OCI-LY7 (cell line): Measurements from ENCODE around the gene POFUT1. TPM values are rescaled to one million over a fixed set of nuclear protein-coding genes. Genes with fewer than 3 reads are reported as not detected.

Experiments
- BruUV-seq: library from RNA; stranded (reverse); fragments of 400-500 nt; replicated peaks from 2 replicates; lab custom pipeline; 2021; lab: Mats Ljungman, UMichigan
- CTCF ChIA-PET: fragments of 300-600 bp; sonication (Branson Sonifier 250); formaldehyde crosslinking; loops from one replicate; lab custom pipeline; 2022; ENCODE audit warnings: antibody characterized with exemption; ENCODE audit not compliant: unreplicated experiment; lab: Charles Lee
- POLR2A ChIA-PET: fragments of 300-600 bp; sonication (Branson Sonifier 250); formaldehyde crosslinking; loops from one replicate; lab custom pipeline; 2022; ENCODE audit warnings: antibody characterized with exemption; lab: Charles Lee
- DNase-seq: peaks from one replicate; pipeline ENCODE4 v3.0.0-alpha.2; 2015; ENCODE audit warnings: low spot score
- H2AFZ ChIP-seq: fragments of 200-600 bp; sonication (generic), shearing (Covaris generic); 2 replicates; pipeline ENCODE4 v1.6.1; 2014; ENCODE audit warnings: mild to moderate bottlenecking, antibody characterized with exemption, low read length, moderate library complexity
- H3K27ac ChIP-seq: fragments of 200-600 bp; sonication (generic); 2 replicates; pipeline ENCODE4 v1.5.1; 2014; ENCODE audit warnings: mixed run types, low read depth, mild to moderate bottlenecking, moderate library complexity, low read length, inconsistent platforms; ENCODE audit not compliant: poor library complexity, severe bottlenecking
- H3K36me3 ChIP-seq: fragments of 200-600 bp; sonication (generic); 2 replicates; pipeline ENCODE4 v1.6.1; 2014; ENCODE audit warnings: mild to moderate bottlenecking, antibody characterized with exemption, low read length, moderate library complexity, mixed read lengths; ENCODE audit not compliant: insufficient read depth
- H3K4me1 ChIP-seq: fragments of 200-600 bp; sonication (generic); 2 replicates; pipeline ENCODE4 v1.5.1; 2014; ENCODE audit warnings: mild to moderate bottlenecking, low read length; ENCODE audit not compliant: insufficient read depth, poor library complexity, severe bottlenecking
- H3K4me2 ChIP-seq: fragments of 200-600 bp; sonication (generic); 2 replicates; pipeline ENCODE4 v1.6.1; 2014; ENCODE audit warnings: mild to moderate bottlenecking, low read length
- H3K4me3 ChIP-seq: fragments of 200-600 bp; sonication (generic); 2 replicates; pipeline ENCODE4 v1.5.1; 2014; ENCODE audit warnings: mild to moderate bottlenecking, low read depth, low read length; ENCODE audit not compliant: poor library complexity, severe bottlenecking
- H3K79me2 ChIP-seq: fragments of 200-600 bp; sonication (generic); 2 replicates; pipeline ENCODE4 v1.6.1; 2016; ENCODE audit warnings: low read depth, mild to moderate bottlenecking, low read length, moderate library complexity, mixed read lengths; ENCODE audit not compliant: insufficient read depth
- H3K9me2 ChIP-seq: fragments of 200-600 bp; sonication (generic); 2 replicates; pipeline ENCODE4 v1.6.1; 2016; ENCODE audit warnings: mild to moderate bottlenecking, low read length, mixed read lengths; ENCODE audit not compliant: insufficient read depth
- H3K9me3 ChIP-seq: fragments of 200-600 bp; sonication (generic); 2 replicates; pipeline ENCODE4 v1.6.1; 2014; ENCODE audit warnings: mild to moderate bottlenecking, mixed run types, low read length, mixed read lengths
- H4K20me1 ChIP-seq: fragments of 200-600 bp; sonication (generic); 2 replicates; pipeline ENCODE4 v1.6.1; 2014; ENCODE audit warnings: mild to moderate bottlenecking, antibody characterized with exemption, low read length, moderate library complexity, mixed read lengths; ENCODE audit not compliant: insufficient read depth
- CTCF ChIP-seq: fragments of 200-600 bp; sonication (generic); conservative IDR thresholded peaks from 2 replicates; pipeline ENCODE4 v1.5.1; 2014; ENCODE audit warnings: mild to moderate bottlenecking, antibody characterized with exemption, low read length, moderate library complexity, mixed read lengths
- EZH2phosphoT487 ChIP-seq: fragments of 200-600 bp; sonication (generic); IDR thresholded peaks from 2 replicates; pipeline ENCODE4 v1.6.1; 2018; ENCODE audit warnings: low read depth, borderline replicate concordance, mild to moderate bottlenecking, mixed run types, antibody characterized with exemption, low read length, moderate library complexity, mixed read lengths
- intact Hi-C: fragments of 100-400 bp; cut with micrococcal nuclease; formaldehyde crosslinking; loops from one replicate; pipeline ENCODE4 v1.10.0; 2022; ENCODE audit not compliant: unreplicated experiment
- total RNA-seq, 2 experiments: library from RNA; depleted of rRNA in 1 of 2; stranded (reverse); fragments of >200 nt in 1 of 2; shearing (Covaris generic) in 1 of 2; gene quantifications; 2 replicates each; pipeline ENCODE4 v1.2.3, GENCODE V29; 2014 to 2022

Gene POFUT1
- total RNA-seq, 2 experiments from 2014 or later = 21.4 to 33.1 TPM

- CTCF ChIA-PET = no interaction called here
- no peak overlapping the region for H3K4me3 ChIP-seq
- no TSS peak for BruUV-seq
Observed at GRCh38 chr20:32236048-32236533, 28.4 kb downstream of the POFUT1 start.

GRCh38 chr20:32236819-32237218 lies 29.1 kb downstream of the POFUT1 start:
- Histone ChIP-seq H3K4me3 (no peak overlapping the region), H4K20me1 (no peaks in the 10 kb centered on the region), H3K27ac (no peak overlapping the region), H3K9me3 (no peaks in the 10 kb centered on the region), H3K79me2 (no peaks in the 10 kb centered on the region), H3K4me2 (no peak overlapping the region), H3K9me2 (no peaks in the 10 kb centered on the region), H3K4me1 (peaks cover 23% of the 10 kb centered on the region), H3K36me3 (peaks cover 58% of the 10 kb centered on the region), H2AFZ (no peak overlapping the region)
- BruUV-seq = no TSS peak
- no peak for DNase-seq
- ChIA-PET POLR2A (no interaction called here), CTCF (no interaction called here)
- TF ChIP-seq EZH2phosphoT487 (no peak), CTCF (no peak)
- intact Hi-C loops = no loop called here

More at GRCh38 chr20:32236048-32236533, 28.4 kb downstream of the POFUT1 start:
- POLR2A ChIA-PET = interaction anchor here (0.6 kb wide), 1 partner anchor 135 kb away, joined by 4 read pairs; no protein-coding TSS in a partner anchor
- H3K9me3 ChIP-seq = no peaks in the 10 kb centered on the region
- no peaks in the 10 kb centered on the region for H3K79me2 ChIP-seq
- no peaks in the 10 kb centered on the region for H3K9me2 ChIP-seq
- H4K20me1 ChIP-seq = no peaks in the 10 kb centered on the region
- H3K36me3 ChIP-seq = peaks cover 65% of the 10 kb centered on the region
- no peak for TF ChIP-seq CTCF
- TF ChIP-seq EZH2phosphoT487 = no peak
- H3K4me2 ChIP-seq = no peak overlapping the region
- H2AFZ ChIP-seq = no peak overlapping the region
- intact Hi-C loops = no loop called here
- H3K4me1 ChIP-seq = peaks cover 21% of the 10 kb centered on the region
- H3K27ac ChIP-seq = no peak overlapping the region
- no peak for DNase-seq

- no peaks in the 10 kb centered on the region for H3K9me3 ChIP-seq
- H4K20me1 ChIP-seq = no peaks in the 10 kb centered on the region
- H3K79me2 ChIP-seq = no peaks in the 10 kb centered on the region
- TSS peak; percentile 65 for BruUV-seq
- DNase-seq = no peak
- no peak overlapping the region for H3K27ac ChIP-seq
- CTCF ChIA-PET = no interaction called here
- no peaks in the 10 kb centered on the region for H3K9me2 ChIP-seq
- peaks cover 19% of the 10 kb centered on the region for H3K4me1 ChIP-seq
- no peak for TF ChIP-seq EZH2phosphoT487
- H3K4me2 ChIP-seq = no peak overlapping the region
- intact Hi-C loops = no loop called here
- POLR2A ChIA-PET = no interaction called here
- no peak overlapping the region for H3K4me3 ChIP-seq
- H3K36me3 ChIP-seq = peaks cover 52% of the 10 kb centered on the region
- no peak overlapping the region for H2AFZ ChIP-seq
Observed at GRCh38 chr20:32237419-32237818, 29.7 kb downstream of the POFUT1 start.
